ENCODE measurements around the gene SKI. TPM values are rescaled to one million over a fixed set of nuclear protein-coding genes. Genes with fewer than 3 reads are reported as not detected.

Gene SKI
- total and polyA plus RNA-seq, 9 of the 15 experiments (the other 6 are each of a cell fraction or from before 2014, with no cell fraction given): 0.10 to 60.5 (median 4.6) TPM

DNA sequence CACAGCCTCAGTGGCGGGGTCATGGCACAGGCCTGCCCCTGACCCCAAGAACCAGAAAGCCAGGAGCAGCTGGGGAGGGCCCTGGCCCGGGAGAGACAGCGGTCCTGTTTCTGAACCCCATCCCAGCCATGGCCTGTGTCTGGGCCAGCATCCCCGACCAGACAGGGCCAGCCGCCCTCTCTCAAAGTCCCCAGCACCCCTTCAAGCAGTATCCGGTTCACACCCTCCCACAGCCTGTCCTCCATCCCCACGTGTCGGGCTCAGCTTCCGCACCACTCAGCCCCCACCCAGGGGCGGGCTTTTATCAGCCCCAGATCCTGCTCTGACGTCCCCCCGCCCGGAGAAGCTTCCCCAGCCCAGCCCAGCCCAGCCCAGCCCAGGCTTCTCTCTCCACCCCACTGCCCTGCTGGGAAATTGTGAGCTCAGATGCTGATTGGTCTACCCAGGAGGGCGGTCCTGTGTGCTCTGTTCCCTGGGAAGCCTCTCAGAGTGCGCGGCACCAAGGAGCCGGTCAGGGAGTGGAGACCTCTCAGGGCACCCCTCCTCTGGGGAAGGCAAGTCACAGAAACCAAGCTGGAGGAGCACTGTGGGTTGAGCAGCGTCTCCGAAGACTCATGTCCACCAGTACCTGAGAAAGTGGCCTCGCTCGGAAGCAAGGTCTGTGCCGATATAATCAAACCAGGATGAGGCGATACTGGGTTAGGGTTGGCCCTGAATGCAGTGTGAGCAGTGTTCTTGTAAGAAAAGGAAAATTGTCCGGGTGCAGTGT is 28.9 kb upstream of the SKI start (continued):
- peak; percentile 67 for TF ChIP-seq DMBX1 (CRISPR knock-in tag; IDR thresholded peaks at IDR 0.05; ENCODE audit: borderline replicate concordance)
- TF ChIP-seq RBM34 (IDR thresholded peaks at IDR 0.05; ENCODE audit: borderline replicate concordance, insufficient read depth, low read length): no peak
- TF ChIP-seq, protein P1, sequence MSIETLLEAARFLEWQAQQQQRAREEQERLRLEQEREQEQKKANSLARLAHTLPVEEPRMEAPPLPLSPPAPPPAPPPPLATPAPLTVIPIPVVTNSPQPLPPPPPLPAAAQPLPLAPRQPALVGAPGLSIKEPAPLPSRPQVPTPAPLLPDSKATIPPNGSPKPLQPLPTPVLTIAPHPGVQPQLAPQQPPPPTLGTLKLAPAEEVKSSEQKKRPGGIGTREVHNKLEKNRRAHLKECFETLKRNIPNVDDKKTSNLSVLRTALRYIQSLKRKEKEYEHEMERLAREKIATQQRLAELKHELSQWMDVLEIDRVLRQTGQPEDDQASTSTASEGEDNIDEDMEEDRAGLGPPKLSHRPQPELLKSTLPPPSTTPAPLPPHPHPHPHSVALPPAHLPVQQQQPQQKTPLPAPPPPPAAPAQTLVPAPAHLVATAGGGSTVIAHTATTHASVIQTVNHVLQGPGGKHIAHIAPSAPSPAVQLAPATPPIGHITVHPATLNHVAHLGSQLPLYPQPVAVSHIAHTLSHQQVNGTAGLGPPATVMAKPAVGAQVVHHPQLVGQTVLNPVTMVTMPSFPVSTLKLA (conservative IDR thresholded peaks at IDR 0.05): peak; percentile 95 to 98
- TF ChIP-seq ZNF668 (CRISPR knock-in tag; IDR thresholded peaks at IDR 0.05): no peak
- TF ChIP-seq NRF1 (conservative IDR thresholded peaks at IDR 0.05 in 1 of 2, IDR thresholded peaks at IDR 0.05 in 1 of 2): peak; percentile 73 to 79
- no peak for TF ChIP-seq RUNX1 (IDR thresholded peaks at IDR 0.05; ENCODE audit: low read depth)
- TF ChIP-seq ZNF561 (CRISPR knock-in tag; conservative IDR thresholded peaks at IDR 0.05): no peak
- TF ChIP-seq ZNF197 (CRISPR knock-in tag; IDR thresholded peaks at IDR 0.05; ENCODE audit: low read depth): no peak
- 0 out of 2 replicates have a peak, but pooled peaks have one; percentile 45 for TF ChIP-seq ZNF830 (CRISPR knock-in tag; IDR thresholded peaks at IDR 0.05)
- TF ChIP-seq ZNF699 (CRISPR knock-in tag; IDR thresholded peaks at IDR 0.05; ENCODE audit: insufficient replicate concordance): no peak
- peak; percentile 58 for TF ChIP-seq GATA2 (CRISPR knock-in tag; IDR thresholded peaks at IDR 0.05)
- TF ChIP-seq ZNF175 (CRISPR knock-in tag; IDR thresholded peaks at IDR 0.05; ENCODE audit: low read depth): 0 out of 2 replicates have a peak, but pooled peaks have one; percentile 36
- TF ChIP-seq EHMT2 (IDR thresholded peaks at IDR 0.05): no peak
- TF ChIP-seq TAF1 (IDR thresholded peaks at IDR 0.05; ENCODE audit: control insufficient read depth, extremely low read depth, insufficient read depth, low read length, severe bottlenecking): peak; percentile 90
- TF ChIP-seq PHTF2 (CRISPR knock-in tag; IDR thresholded peaks at IDR 0.05): no peak
- no peak for TF ChIP-seq PYGO2 (tag; IDR thresholded peaks at IDR 0.05)
- peak; percentile 55; the same call in 1 of the 2 replicates for TF ChIP-seq MBD2 (IDR thresholded peaks at IDR 0.05; ENCODE audit: borderline replicate concordance, low read depth)
- TF ChIP-seq MED1 (CRISPR knock-in tag; IDR thresholded peaks at IDR 0.05; ENCODE audit: borderline replicate concordance): no peak
- TF ChIP-seq, protein P2, sequence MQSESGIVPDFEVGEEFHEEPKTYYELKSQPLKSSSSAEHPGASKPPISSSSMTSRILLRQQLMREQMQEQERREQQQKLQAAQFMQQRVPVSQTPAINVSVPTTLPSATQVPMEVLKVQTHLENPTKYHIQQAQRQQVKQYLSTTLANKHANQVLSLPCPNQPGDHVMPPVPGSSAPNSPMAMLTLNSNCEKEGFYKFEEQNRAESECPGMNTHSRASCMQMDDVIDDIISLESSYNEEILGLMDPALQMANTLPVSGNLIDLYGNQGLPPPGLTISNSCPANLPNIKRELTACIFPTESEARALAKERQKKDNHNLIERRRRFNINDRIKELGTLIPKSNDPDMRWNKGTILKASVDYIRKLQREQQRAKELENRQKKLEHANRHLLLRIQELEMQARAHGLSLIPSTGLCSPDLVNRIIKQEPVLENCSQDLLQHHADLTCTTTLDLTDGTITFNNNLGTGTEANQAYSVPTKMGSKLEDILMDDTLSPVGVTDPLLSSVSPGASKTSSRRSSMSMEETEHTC (IDR thresholded peaks at IDR 0.05): no peak
- TF ChIP-seq ZNF41 (CRISPR knock-in tag; conservative IDR thresholded peaks at IDR 0.05): no peak
- TF ChIP-seq ZNF707 (CRISPR knock-in tag; conservative IDR thresholded peaks at IDR 0.05): no peak
- TF ChIP-seq WHSC1 (IDR thresholded peaks at IDR 0.05; ENCODE audit: low read length): no peak
- TF ChIP-seq TRIM28 (IDR thresholded peaks at IDR 0.05): no peak
- no peak for TF ChIP-seq TEAD4 (IDR thresholded peaks at IDR 0.05; ENCODE audit: low read length)
- TF ChIP-seq TEAD4 (CRISPR knock-in tag; IDR thresholded peaks at IDR 0.05; ENCODE audit: borderline replicate concordance): no peak
- peak; percentile 85 for TF ChIP-seq GABPA (tag; conservative IDR thresholded peaks at IDR 0.05; ENCODE audit: low read depth)
- TF ChIP-seq YY1 (IDR thresholded peaks at IDR 0.05; ENCODE audit: borderline replicate concordance in 1 of 3, control insufficient read depth in 1 of 3, extremely low read depth in 1 of 3, insufficient read depth in 3 of 3, insufficient read length in 1 of 3, insufficient replicate concordance in 2 of 3, low read depth in 1 of 3, low read length in 2 of 3): peak in 2 of 3 experiments; percentile 37 to 73

Measured in K562 (cell line).